HEK293T (cell line): ENCODE measurements around the gene GCNT1.

ENCODE experiments used
- ARNT ChIP-seq: fragments of 450-650 bp; IDR thresholded peaks from 2 replicates; pipeline ENCODE4 v1.6.1; 2017; ENCODE audit warnings: mild to moderate bottlenecking
- BHLHE40 ChIP-seq: fragments of 450-650 bp; IDR thresholded peaks from 2 replicates; pipeline ENCODE4 v1.6.1; 2016; ENCODE audit warnings: mild to moderate bottlenecking, moderate library complexity, borderline replicate concordance
- CTBP1 ChIP-seq: fragments of 450-650 bp; IDR thresholded peaks from 2 replicates; pipeline ENCODE4 v1.6.1; 2016; ENCODE audit warnings: borderline replicate concordance
- FOXA1 ChIP-seq: fragments of 450-650 bp; IDR thresholded peaks from 2 replicates; pipeline ENCODE4 v1.6.1; 2016; ENCODE audit warnings: mild to moderate bottlenecking
- HDGF ChIP-seq: fragments of 450-650 bp; IDR thresholded peaks from 2 replicates; pipeline ENCODE4 v1.6.1; 2017; ENCODE audit warnings: antibody characterized with exemption, borderline replicate concordance
- SP1 ChIP-seq: fragments of 450-650 bp; IDR thresholded peaks from 2 replicates; pipeline ENCODE4 v1.6.1; 2017
- SUZ12 ChIP-seq: fragments of 450-650 bp; IDR thresholded peaks from 2 replicates; pipeline ENCODE4 v1.6.1; 2016; ENCODE audit warnings: mild to moderate bottlenecking
- TF ChIP-seq, protein P1 (sequence below): fragments of 450-650 bp; IDR thresholded peaks from 2 replicates; pipeline ENCODE4 v1.6.1; 2016

- TF ChIP-seq SUZ12 (no peak), SP1 (no peak), HDGF (no peak), CTBP1 (no peak), ARNT (no peak), FOXA1 (no peak), BHLHE40 (no peak)
- TF ChIP-seq, protein P1, sequence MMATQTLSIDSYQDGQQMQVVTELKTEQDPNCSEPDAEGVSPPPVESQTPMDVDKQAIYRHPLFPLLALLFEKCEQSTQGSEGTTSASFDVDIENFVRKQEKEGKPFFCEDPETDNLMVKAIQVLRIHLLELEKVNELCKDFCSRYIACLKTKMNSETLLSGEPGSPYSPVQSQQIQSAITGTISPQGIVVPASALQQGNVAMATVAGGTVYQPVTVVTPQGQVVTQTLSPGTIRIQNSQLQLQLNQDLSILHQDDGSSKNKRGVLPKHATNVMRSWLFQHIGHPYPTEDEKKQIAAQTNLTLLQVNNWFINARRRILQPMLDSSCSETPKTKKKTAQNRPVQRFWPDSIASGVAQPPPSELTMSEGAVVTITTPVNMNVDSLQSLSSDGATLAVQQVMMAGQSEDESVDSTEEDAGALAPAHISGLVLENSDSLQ: no peak
Measured at GRCh38 chr9:76521244-76521681, 62.3 kb downstream of the GCNT1 start.
